Bronchial epithelial cell (primary cell): ENCODE data around the gene SOX12. TPM values are rescaled to one million over a fixed set of nuclear protein-coding genes. Genes with fewer than 3 reads are reported as not detected.
"Not testable (repeated sequence)": the region's sequence is repeated elsewhere in the genome, so short reads cannot be mapped to it uniquely, and the experiment has no call there.

Experiments used
- DNase-seq: peaks from one replicate; pipeline ENCODE4 v3.0.0-alpha.2; 2010; ENCODE audit warnings: low read depth
- FAIRE-seq: peaks from 2 replicates; lab custom pipeline; 2011; peaks lifted over from hg19 to GRCh38; lab: Jason Lieb, UNC
- H3K27me3 ChIP-seq: 2 replicates; pipeline ENCODE4 v1.5.1; 2011; ENCODE audit warnings: low read length; ENCODE audit not compliant: control insufficient read depth, insufficient read depth
- H3K36me3 ChIP-seq: 2 replicates; pipeline ENCODE4 v1.5.1; 2011; ENCODE audit warnings: low read length; ENCODE audit not compliant: control insufficient read depth, insufficient read depth
- H3K4me3 ChIP-seq: 2 replicates; pipeline ENCODE4 v1.5.1; 2011; ENCODE audit warnings: mild to moderate bottlenecking, low read depth, low read length, control low read depth
- total RNA-seq: library from RNA; depleted of rRNA; stranded (reverse); fragments of >200 nt; gene quantifications from 2 replicates; pipeline ENCODE4 v1.2.1, GENCODE V29; 2014
- TF ChIP-seq, protein P1 (sequence below): IDR thresholded peaks from 2 replicates; pipeline ENCODE4 v1.5.1; 2011; ENCODE audit warnings: mild to moderate bottlenecking, moderate library complexity, low read length, control low read depth, inconsistent platforms; ENCODE audit not compliant: insufficient read depth, severe bottlenecking

The SOX12 gene
- total RNA-seq, 1 donor from 2014 or later = 3.4 TPM

DNA sequence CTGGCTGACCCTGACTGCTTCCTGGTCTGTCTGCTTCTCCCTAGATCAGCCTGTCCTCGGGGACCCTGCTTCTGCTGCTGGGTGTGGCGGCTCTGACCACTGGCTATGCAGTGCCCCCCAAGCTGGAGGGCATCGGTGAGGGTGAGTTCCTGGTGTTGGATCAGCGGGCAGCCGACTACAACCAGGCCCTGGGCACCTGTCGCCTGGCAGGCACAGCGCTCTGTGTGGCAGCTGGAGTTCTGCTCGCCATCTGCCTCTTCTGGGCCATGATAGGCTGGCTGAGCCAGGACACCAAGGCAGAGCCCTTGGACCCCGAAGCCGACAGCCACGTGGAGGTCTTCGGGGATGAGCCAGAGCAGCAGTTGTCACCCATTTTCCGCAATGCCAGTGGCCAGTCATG lies 27.8 kb downstream of the SOX12 start:
- TF ChIP-seq, protein P1, sequence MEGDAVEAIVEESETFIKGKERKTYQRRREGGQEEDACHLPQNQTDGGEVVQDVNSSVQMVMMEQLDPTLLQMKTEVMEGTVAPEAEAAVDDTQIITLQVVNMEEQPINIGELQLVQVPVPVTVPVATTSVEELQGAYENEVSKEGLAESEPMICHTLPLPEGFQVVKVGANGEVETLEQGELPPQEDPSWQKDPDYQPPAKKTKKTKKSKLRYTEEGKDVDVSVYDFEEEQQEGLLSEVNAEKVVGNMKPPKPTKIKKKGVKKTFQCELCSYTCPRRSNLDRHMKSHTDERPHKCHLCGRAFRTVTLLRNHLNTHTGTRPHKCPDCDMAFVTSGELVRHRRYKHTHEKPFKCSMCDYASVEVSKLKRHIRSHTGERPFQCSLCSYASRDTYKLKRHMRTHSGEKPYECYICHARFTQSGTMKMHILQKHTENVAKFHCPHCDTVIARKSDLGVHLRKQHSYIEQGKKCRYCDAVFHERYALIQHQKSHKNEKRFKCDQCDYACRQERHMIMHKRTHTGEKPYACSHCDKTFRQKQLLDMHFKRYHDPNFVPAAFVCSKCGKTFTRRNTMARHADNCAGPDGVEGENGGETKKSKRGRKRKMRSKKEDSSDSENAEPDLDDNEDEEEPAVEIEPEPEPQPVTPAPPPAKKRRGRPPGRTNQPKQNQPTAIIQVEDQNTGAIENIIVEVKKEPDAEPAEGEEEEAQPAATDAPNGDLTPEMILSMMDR = no peak
- DNase-seq (no peak), FAIRE-seq (no peak)
- Histone ChIP-seq H3K36me3 (no peaks in the 10 kb centered on the region), H3K27me3 (no peaks in the 10 kb centered on the region), H3K4me3 (no peak overlapping the region)

DNA sequence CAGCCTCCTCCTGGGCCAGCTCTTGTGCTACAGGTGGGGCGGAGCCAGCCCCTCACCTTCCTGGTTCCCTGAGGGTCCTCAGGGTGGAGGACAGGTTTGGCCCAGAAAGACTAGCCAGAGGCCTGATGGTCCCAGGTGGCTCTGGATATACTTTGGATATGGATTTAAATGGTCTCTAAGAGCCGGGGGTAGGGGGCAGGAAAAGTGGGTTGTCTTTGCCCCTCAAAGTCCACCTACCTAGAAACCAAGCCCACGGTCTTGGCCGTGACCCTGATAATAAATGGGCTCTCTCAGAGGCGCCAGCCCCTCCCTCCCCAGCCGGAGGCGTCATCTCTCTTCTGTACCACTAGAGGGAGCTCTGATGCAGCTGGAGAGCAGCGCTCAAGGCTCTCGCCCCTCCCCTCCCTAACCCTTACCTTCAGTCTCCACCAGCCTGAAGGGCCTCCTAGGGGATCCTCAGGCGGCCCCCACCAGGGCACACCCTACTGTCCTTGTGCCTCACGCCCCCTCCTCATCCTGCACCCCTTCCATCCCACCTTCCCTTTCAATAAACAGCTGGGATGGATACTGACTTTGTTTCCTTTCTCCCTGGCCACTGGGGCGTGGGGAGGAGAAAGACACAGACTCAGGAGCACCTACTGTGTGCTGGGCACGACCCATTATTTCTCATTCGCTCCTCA lies 29.1 kb downstream of the SOX12 start:
- H3K4me3 ChIP-seq = no peak overlapping the region
- peak; percentile 70 for FAIRE-seq
- TF ChIP-seq, protein P1 = peak; percentile 96
- no peaks in the 10 kb centered on the region for H3K36me3 ChIP-seq
- peak; percentile 50 for DNase-seq
- H3K27me3 ChIP-seq = no peaks in the 10 kb centered on the region

DNA sequence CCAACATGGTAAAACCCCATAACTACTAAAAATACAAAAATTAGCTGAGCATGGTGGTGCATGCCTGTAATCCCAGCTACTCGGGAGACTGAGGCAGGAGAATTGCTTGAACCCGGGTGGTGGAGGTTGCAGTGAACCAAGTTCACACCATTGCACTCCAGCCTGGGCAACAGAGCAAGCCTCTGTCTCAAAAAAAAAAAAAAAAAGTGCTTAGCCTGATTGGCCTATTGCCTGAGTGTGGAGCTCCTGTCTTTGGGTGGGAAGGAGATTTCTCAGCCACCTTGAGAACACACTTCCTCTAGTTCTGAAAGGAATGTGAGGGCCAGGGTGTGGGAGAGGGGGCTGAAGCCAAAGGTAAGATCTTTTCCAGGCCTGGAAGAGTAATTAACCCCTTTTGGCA lies 30.8 kb downstream of the SOX12 start:
- not testable (repeated sequence) for H3K36me3 ChIP-seq, H3K4me3 ChIP-seq, H3K27me3 ChIP-seq, FAIRE-seq, DNase-seq

DNA sequence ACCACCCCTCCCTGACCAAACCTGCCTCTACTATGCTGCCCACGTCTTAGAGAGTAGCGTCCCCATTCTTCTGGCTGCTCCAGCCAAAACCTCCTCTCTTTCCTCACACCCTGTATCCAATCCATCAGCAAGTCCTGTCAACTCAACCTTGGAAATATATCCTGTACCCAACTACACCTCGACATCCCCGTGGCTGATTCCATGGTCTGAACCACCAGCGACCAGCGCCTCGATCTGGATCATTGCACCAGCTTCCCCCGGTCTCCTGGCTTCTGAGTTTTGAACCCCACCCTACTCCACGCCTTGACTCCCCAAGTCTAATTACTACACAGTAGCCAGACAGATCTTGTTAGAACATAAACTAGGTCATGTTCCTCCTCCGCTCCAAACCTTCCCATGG lies 31.4 kb downstream of the SOX12 start:
- TF ChIP-seq, protein P1 = no peak
- DNase-seq (no peak), FAIRE-seq (no peak)
- H3K36me3 ChIP-seq = no peaks in the 10 kb centered on the region
- no peak overlapping the region for H3K4me3 ChIP-seq
- no peaks in the 10 kb centered on the region for H3K27me3 ChIP-seq

DNA sequence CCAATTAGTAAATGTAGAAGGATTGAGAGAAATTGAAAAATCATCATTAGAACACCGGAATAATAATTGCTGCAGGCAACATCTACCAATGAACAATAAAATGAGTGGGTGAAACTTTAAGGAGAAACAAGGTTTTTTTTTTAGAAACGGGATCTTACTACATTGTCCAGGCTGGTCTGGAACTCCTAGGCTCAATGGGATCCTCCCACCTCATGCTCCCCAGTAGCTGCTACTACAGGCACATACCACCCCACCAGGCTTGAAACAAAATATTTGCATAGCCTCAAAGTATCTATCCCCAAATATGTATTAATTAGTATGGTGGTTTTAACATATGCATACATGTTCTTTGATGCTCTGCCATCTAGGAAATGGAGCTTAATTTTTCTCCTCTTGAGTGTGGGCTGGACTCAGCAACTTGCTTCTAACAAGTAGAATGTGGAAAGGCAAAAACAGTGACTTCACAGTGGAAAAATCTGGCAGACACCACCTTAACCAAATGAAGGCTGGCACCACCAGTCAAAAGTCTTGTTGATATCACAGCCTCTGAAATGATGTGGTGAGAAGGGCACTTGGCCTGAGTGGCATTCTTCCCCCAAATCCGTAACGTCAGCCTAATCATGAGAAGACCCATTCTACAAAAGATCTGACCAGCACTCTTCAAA lies 33.7 kb downstream of the SOX12 start:
- no peak for FAIRE-seq
- DNase-seq = no peak
- no peaks in the 10 kb centered on the region for H3K36me3 ChIP-seq
- no peaks in the 10 kb centered on the region for H3K27me3 ChIP-seq
- TF ChIP-seq, protein P1 = no peak
- no peak overlapping the region for H3K4me3 ChIP-seq

DNA sequence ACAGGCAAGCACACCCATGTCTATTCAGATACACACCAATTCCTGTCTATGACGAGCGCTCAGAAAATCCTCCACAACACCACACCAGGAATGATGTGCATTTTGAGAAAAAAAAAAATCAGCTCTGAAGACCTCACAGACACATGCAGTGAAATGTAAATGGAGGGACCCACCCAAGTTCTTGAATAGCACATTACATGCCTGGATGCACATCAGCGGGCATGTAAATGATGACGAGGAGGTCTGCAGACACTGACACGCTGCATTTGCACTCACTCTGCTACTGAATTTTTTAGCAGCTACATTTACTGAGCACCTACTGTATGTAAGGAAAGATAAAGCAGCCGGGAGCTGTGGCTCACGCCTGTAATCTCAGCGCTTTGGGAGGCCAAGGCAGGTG lies 36.2 kb downstream of the SOX12 start:
- no peaks in the 10 kb centered on the region for H3K27me3 ChIP-seq
- TF ChIP-seq, protein P1 = no peak
- H3K36me3 ChIP-seq = no peaks in the 10 kb centered on the region
- FAIRE-seq (no peak), DNase-seq (no peak)
- no peak overlapping the region for H3K4me3 ChIP-seq
